NCI-H1694 treated with DMSO at 0.1 percent for 48 hours (cell line): ENCODE data around the gene PUDP.
"Not testable (repeated sequence)": the region's sequence is repeated elsewhere in the genome, so short reads cannot be mapped to it uniquely, and the experiment has no call there.

Source experiments
- DNase-seq: peaks from one replicate; lab custom pipeline; 2025; lab: John Stamatoyannopoulos, UW

Gene PUDP

GRCh38 chrX:7028246-7028645 lies 119.7 kb downstream of the PUDP start:
- DNase-seq: no peak

- DNase-seq: no peak
Observed at GRCh38 chrX:7027071-7027470, 120.9 kb downstream of the PUDP start.

- not testable (repeated sequence) for DNase-seq
Observed at GRCh38 chrX:7026365-7026764, 121.6 kb downstream of the PUDP start.

- no peak for DNase-seq
Observed at GRCh38 chrX:7025471-7025870, 122.5 kb downstream of the PUDP start.

DNA sequence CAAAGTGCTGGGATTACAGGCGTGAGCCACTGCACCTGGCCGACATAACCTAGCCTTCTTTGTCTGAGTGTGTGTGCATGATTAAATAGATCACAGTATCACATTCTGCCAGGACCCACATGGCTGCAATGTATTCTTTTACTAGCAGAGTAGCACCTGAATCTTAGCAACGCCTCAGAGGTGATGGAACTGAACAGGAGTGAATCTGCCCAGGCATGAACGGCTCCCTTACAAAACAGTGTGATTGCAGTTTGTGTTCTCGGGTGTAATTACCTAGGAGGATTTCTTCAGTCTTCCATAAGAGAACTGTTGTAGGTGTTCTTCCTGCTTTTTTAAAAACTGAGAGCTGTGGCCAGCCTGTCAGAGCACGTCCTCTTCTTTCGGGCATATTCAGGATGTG lies 123.1 kb downstream of the PUDP start:
- DNase-seq: no peak

GRCh38 chrX:7022996-7023395 lies 125.0 kb downstream of the PUDP start:
- not testable (repeated sequence) for DNase-seq

DNA sequence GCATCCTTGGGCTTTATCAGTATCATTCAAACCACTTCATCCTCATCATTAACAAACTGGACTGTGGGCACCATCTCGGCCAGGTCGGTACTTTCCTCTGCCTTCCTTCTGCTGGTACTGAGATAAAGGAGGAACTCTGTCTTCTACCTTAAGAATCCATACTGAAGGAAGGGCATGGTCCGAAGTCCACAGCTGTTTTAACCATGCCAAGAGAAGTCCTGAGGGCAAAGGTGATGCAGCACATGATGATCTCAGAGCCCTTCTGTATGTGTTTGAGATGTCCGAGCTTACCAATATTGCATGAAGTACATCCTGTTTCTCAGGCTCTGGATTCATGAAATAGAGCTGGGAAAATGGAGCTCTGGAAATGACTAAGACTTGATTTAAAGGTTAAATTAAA lies 126.0 kb downstream of the PUDP start:
- no peak for DNase-seq

DNA sequence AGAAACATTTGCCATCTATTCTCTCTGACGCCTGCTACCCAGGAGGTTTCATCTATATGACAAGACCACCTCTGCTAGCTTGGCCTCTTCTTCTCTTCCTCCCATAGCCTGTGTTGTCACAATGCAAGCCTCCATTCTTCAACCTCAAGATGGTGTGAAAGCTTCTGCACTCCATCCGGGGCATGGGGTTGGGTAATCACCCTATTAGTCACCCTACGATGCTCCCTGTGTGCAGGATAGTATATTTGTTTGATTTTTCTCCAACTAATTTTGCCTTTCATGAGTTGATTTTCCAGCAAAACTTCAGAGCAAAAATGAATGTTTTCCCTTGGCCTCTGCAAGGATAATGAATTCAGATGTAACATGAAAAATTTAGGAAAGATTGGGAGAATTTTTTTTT lies 128.4 kb downstream of the PUDP start:
- DNase-seq: no peak

GRCh38 chrX:7012262-7012834 lies 135.6 kb downstream of the PUDP start:
- DNase-seq: not testable (repeated sequence)

DNA sequence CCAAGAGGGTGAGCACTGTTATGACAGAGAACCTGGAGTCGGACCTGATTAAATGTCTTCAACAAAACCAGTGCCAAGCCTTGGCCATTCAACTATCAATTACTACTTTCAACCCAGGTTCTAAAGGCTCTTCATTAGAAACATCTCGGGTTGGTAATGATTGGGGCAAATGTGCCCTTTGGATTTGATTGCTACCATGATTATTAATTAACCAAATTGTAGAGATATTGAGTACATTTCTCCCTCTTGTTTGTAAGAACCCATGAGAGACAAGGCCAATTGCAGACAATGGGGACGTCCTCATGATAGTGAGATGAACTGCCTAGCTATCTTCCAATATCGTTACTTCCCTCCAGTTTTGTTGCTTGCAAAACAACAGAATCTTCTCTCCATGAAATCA lies 137.1 kb downstream of the PUDP start:
- not testable (repeated sequence) for DNase-seq

DNA sequence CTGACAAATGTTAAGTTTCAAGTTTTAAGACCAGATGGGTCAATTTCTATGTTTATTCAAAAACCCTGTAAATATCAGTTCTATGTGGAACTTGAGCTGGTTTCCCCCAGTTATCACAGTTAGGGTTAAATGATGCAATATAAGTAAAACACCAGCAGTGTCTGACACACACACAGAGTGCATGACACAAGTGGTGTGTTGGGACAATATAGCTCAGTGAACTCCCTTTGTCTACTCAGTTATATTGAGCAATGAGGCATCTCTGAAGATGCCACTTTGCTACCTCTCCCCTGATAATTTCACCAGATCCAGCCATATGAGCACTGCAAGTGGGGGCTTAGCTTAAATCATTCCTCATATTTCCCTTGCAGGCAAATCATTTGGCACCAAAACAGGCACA lies 140.6 kb downstream of the PUDP start:
- DNase-seq: not testable (repeated sequence)
